Astrocyte (in vitro differentiated cells and primary cell): Measurements from ENCODE around the gene FGF12. TPM values are rescaled to one million over a fixed set of nuclear protein-coding genes. Genes with fewer than 3 reads are reported as not detected.

Experiments
- DNase-seq: peaks from one replicate; pipeline ENCODE4 v3.0.0-alpha.2; 2010; ENCODE audit warnings: low read depth
- FAIRE-seq: peaks from 2 replicates; lab custom pipeline; 2011; peaks lifted over from hg19 to GRCh38; lab: Jason Lieb, UNC
- H2AFZ ChIP-seq: 2 replicates; pipeline ENCODE4 v1.6.0; 2012; ENCODE audit warnings: low read depth, low read length, inconsistent platforms
- H3K27ac ChIP-seq: 2 replicates; pipeline ENCODE4 v1.5.1; 2011; ENCODE audit warnings: low read depth, low read length, inconsistent platforms
- H3K27me3 ChIP-seq: 2 replicates; pipeline ENCODE4 v1.6.0; 2011; ENCODE audit warnings: low read length, inconsistent platforms; ENCODE audit not compliant: insufficient read depth
- H3K36me3 ChIP-seq: 2 replicates; pipeline ENCODE4 v1.5.1; 2011; ENCODE audit warnings: low read length, inconsistent platforms; ENCODE audit not compliant: insufficient read depth
- H3K4me1 ChIP-seq: 2 replicates; pipeline ENCODE4 v1.5.1; 2011; ENCODE audit warnings: low read length, inconsistent platforms; ENCODE audit not compliant: insufficient read depth
- H3K4me2 ChIP-seq: 2 replicates; pipeline ENCODE4 v1.6.0; 2012; ENCODE audit warnings: low read length, inconsistent platforms
- H3K4me3 ChIP-seq: 2 replicates; pipeline ENCODE4 v1.5.1; 2011; ENCODE audit warnings: low read depth, mild to moderate bottlenecking, low read length, inconsistent platforms; ENCODE audit not compliant: insufficient read depth
- H3K79me2 ChIP-seq: 2 replicates; pipeline ENCODE4 v1.6.0; 2012; ENCODE audit warnings: mild to moderate bottlenecking, low read length, inconsistent platforms; ENCODE audit not compliant: insufficient read depth
- H3K9ac ChIP-seq: 2 replicates; pipeline ENCODE4 v1.6.0; 2012; ENCODE audit warnings: mild to moderate bottlenecking, low read length, inconsistent platforms
- H3K9me3 ChIP-seq: 2 replicates; pipeline ENCODE4 v1.5.1; 2012; ENCODE audit warnings: low read depth, mild to moderate bottlenecking, low read length, inconsistent platforms; ENCODE audit not compliant: insufficient read depth
- H4K20me1 ChIP-seq: 2 replicates; pipeline ENCODE4 v1.6.0; 2012; ENCODE audit warnings: low read length, inconsistent platforms; ENCODE audit not compliant: insufficient read depth
- H3K27ac Mint-ChIP-seq: one replicate; pipeline ENCODE4 v1.8.0; 2021; ENCODE audit warnings: mild to moderate bottlenecking, mixed read lengths; ENCODE audit not compliant: unreplicated experiment
- H3K27me3 Mint-ChIP-seq: one replicate; pipeline ENCODE4 v1.8.0; 2021; ENCODE audit warnings: low read depth, mixed read lengths; ENCODE audit not compliant: unreplicated experiment
- H3K36me3 Mint-ChIP-seq: one replicate; pipeline ENCODE4 v1.8.0; 2021; ENCODE audit warnings: low read depth, mixed read lengths; ENCODE audit not compliant: unreplicated experiment
- H3K4me1 Mint-ChIP-seq: one replicate; pipeline ENCODE4 v1.8.0; 2021; ENCODE audit warnings: low read depth, mixed read lengths; ENCODE audit not compliant: unreplicated experiment
- H3K4me3 Mint-ChIP-seq: one replicate; pipeline ENCODE4 v1.8.0; 2021; ENCODE audit warnings: mild to moderate bottlenecking, moderate library complexity, mixed read lengths; ENCODE audit not compliant: unreplicated experiment
- H3K9me3 Mint-ChIP-seq: one replicate; pipeline ENCODE4 v1.8.0; 2021; ENCODE audit warnings: mild to moderate bottlenecking, mixed read lengths; ENCODE audit not compliant: unreplicated experiment
- CTCF ChIP-seq: IDR thresholded peaks from 2 replicates; pipeline ENCODE4 v1.5.1; 2011; ENCODE audit warnings: low read depth, mild to moderate bottlenecking, inconsistent platforms, low read length, moderate library complexity; ENCODE audit not compliant: insufficient read depth
- EZH2 ChIP-seq: IDR thresholded peaks from 2 replicates; pipeline ENCODE4 v1.6.1; 2012; ENCODE audit warnings: mild to moderate bottlenecking, low read length, inconsistent platforms; ENCODE audit not compliant: insufficient read depth
- total RNA-seq: library from RNA; stranded (reverse); gene quantifications from 2 replicates; pipeline ENCODE4 v1.2.1, GENCODE V29; 2021

FGF12 gene
- total RNA-seq, 1 donor from 2014 or later, result 1.4 TPM

- H3K9me3 Mint-ChIP-seq, result no peaks in the 10 kb centered on the region
- Histone ChIP-seq H3K9ac (no peak overlapping the region), H3K36me3 (no peaks in the 10 kb centered on the region), H3K79me2 (no peaks in the 10 kb centered on the region), H3K4me3 (no peak overlapping the region), H2AFZ (no peak overlapping the region), H3K9me3 (no peaks in the 10 kb centered on the region), H4K20me1 (no peaks in the 10 kb centered on the region), H3K27me3 (no peaks in the 10 kb centered on the region), H3K4me2 (no peak overlapping the region), H3K27ac (no peak overlapping the region), H3K4me1 (no peaks in the 10 kb centered on the region)
- FAIRE-seq, result no peak
- H3K27ac Mint-ChIP-seq, result no peak overlapping the region
- H3K27me3 Mint-ChIP-seq, result no peaks in the 10 kb centered on the region
- no peak for DNase-seq
- H3K4me1 Mint-ChIP-seq, result no peaks in the 10 kb centered on the region
- H3K36me3 Mint-ChIP-seq, result no peaks in the 10 kb centered on the region
- H3K4me3 Mint-ChIP-seq, result no peak overlapping the region
- TF ChIP-seq EZH2 (no peak), CTCF (no peak)
Measured at GRCh38 chr3:192696943-192697587, 30.3 kb downstream of the FGF12 start.

GRCh38 chr3:192687488-192688152 lies 39.7 kb downstream of the FGF12 start:
- H4K20me1 ChIP-seq, result no peaks in the 10 kb centered on the region
- Mint-ChIP-seq H3K36me3 (no peaks in the 10 kb centered on the region), H3K27ac (no peak overlapping the region), H3K9me3 (peaks cover 4% of the 10 kb centered on the region), H3K4me1 (no peaks in the 10 kb centered on the region), H3K27me3 (no peaks in the 10 kb centered on the region), H3K4me3 (no peak overlapping the region)
- no peaks in the 10 kb centered on the region for H3K27me3 ChIP-seq
- no peak overlapping the region for H3K9ac ChIP-seq
- no peak overlapping the region for H3K4me2 ChIP-seq
- no peak overlapping the region for H3K4me3 ChIP-seq
- H3K79me2 ChIP-seq, result no peaks in the 10 kb centered on the region
- no peaks in the 10 kb centered on the region for H3K4me1 ChIP-seq
- H3K9me3 ChIP-seq, result no peaks in the 10 kb centered on the region
- DNase-seq (no peak), FAIRE-seq (no peak)
- no peak overlapping the region for H2AFZ ChIP-seq
- TF ChIP-seq CTCF, result no peak
- no peak for TF ChIP-seq EZH2
- H3K27ac ChIP-seq, result no peak overlapping the region
- H3K36me3 ChIP-seq, result no peaks in the 10 kb centered on the region

- no peak overlapping the region for H3K4me2 ChIP-seq
- Mint-ChIP-seq H3K4me1 (no peaks in the 10 kb centered on the region), H3K4me3 (no peak overlapping the region), H3K27ac (no peak overlapping the region), H3K27me3 (no peaks in the 10 kb centered on the region), H3K36me3 (no peaks in the 10 kb centered on the region), H3K9me3 (peaks cover 4% of the 10 kb centered on the region)
- no peaks in the 10 kb centered on the region for H3K36me3 ChIP-seq
- TF ChIP-seq EZH2 (no peak), CTCF (no peak)
- DNase-seq, result no peak
- H3K9me3 ChIP-seq, result no peaks in the 10 kb centered on the region
- H3K27me3 ChIP-seq, result no peaks in the 10 kb centered on the region
- no peak for FAIRE-seq
- no peaks in the 10 kb centered on the region for H3K79me2 ChIP-seq
- H3K4me1 ChIP-seq, result no peaks in the 10 kb centered on the region
- no peak overlapping the region for H3K9ac ChIP-seq
- no peaks in the 10 kb centered on the region for H4K20me1 ChIP-seq
- no peak overlapping the region for H3K4me3 ChIP-seq
- H2AFZ ChIP-seq, result no peak overlapping the region
- H3K27ac ChIP-seq, result no peak overlapping the region
Measured at GRCh38 chr3:192685801-192686200, 41.5 kb downstream of the FGF12 start.
